Natural killer cell treated with Interleukin-12 subunit alpha and Interleukin-12 subunit beta and Interleukin-15 and Interleukin-18, amount 100 ng/mL, for 72 hours (primary cell): Measurements from ENCODE around the gene PILRA. TPM values are rescaled to one million over a fixed set of nuclear protein-coding genes. Genes with fewer than 3 reads are reported as not detected.
A peak's percentile ranks its signal among the peaks of the same experiment; 100 is the strongest.

Experiments used
- ATAC-seq, 2 donors: fragments of 150-1000 bp; cut with Tn5 transposase in 1 of 2; sonication (Bioruptor Pico), chemical (Tn5 transposase) in 1 of 2; 2 replicates each; pipeline ENCODE4 v1.10.0; 2021
- DNase-seq: peaks from one replicate; pipeline ENCODE4 v3.0.0; 2022; ENCODE audit warnings: low spot score
- H3K27ac Mint-ChIP-seq, 2 donors: 1 replicate in 1 of 2; 2 replicates in 1 of 2; pipeline ENCODE4 v1.8.0; 2022; ENCODE audit warnings: mixed read lengths in 2 of 2, mild to moderate bottlenecking in 1 of 2, moderate library complexity in 1 of 2
- H3K27me3 Mint-ChIP-seq, 2 donors: 1 replicate in 1 of 2; 2 replicates in 1 of 2; pipeline ENCODE4 v1.8.0; 2022; ENCODE audit warnings: mixed read lengths in 2 of 2
- H3K36me3 Mint-ChIP-seq: one replicate; pipeline ENCODE4 v1.8.0; 2022; ENCODE audit warnings: mixed read lengths
- H3K4me1 Mint-ChIP-seq, 2 donors: 1 replicate in 1 of 2; 2 replicates in 1 of 2; pipeline ENCODE4 v1.8.0; 2022; ENCODE audit warnings: low read depth in 2 of 2, mixed read lengths in 2 of 2, mild to moderate bottlenecking in 1 of 2
- H3K4me3 Mint-ChIP-seq: one replicate; pipeline ENCODE4 v1.8.0; 2022; ENCODE audit warnings: mixed read lengths
- H3K9me3 Mint-ChIP-seq: 2 replicates; pipeline ENCODE4 v1.8.0; 2022; ENCODE audit warnings: mixed read lengths
- total RNA-seq, 2 donors: library from RNA; stranded (reverse); gene quantifications; one replicate each; pipeline ENCODE4 v1.2.3, GENCODE V29; 2022

Gene PILRA
- total RNA-seq, 2 donors from 2014 or later, result 3.7 to 6.8 TPM

DNA sequence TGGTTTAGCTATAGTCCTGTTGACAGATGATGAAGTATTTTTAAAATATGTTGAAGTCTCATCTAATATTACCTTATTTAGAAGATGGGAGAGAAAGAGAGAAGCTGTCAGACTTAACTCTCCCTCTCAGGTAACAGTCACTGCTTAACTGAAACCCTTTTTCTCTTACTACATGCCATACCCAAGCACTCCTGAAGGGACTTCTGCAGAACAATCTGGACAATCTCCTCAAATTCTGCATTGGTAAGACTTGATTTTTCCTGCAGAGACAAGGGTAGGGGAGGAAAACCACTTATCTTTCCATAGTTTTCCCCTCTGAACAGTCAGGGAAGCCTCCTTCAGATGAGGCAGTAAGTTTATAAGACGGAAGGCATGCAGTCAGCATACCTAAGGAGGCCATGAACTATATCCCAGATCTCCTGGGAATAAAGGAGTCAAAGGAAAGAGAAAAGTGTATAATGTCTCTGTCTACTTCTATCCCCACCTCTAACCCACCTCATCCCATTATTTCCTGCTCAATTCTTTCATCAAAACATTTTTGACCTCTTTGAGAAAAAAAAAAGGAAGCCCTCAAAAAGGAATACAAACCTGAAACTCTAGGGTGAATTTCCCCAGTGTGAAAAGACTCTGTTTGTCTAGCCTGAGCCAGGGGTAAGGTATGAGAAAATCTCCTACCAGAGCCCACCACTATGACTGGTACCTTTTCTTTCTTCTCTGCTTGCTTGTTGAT lies 45.8 kb downstream of the PILRA start:
- no peak for DNase-seq

DNA sequence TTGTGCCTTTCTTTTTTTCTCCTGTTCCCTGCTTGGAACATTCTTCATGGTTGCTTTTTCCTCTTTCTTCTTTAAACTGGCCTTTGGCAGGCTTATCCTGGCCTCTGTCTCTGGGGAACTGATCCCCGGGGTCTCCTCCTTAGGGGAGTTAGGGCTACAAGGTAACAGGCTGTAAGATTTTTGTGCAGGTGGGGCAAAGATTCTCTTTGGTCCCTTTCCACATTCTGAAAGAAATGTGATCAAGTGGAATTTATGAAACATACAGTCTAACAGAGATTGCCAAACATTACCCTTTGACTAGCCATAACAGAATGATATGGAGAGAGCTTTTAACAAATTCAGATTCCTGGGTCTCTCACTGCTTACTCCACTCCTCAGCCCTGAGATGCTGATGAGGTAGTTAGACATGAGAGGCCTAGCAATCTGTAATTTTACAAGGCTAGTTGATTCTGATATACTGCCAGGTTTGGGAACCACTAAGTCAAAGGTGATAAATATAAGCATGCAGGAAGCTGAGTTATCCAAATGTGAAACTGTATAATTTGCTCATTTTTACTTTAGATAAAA lies 46.5 kb downstream of the PILRA start:
- Mint-ChIP-seq H3K9me3 (no peaks in the 10 kb centered on the region), H3K4me3 (no peak overlapping the region), H3K4me1 (peaks cover 12% of the 10 kb centered on the region in 2 donors), H3K27me3 (no peaks in the 10 kb centered on the region), H3K36me3 (no peaks in the 10 kb centered on the region), H3K27ac (peak overlapping the region in 1 of 2 donors; percentile 62)
- ATAC-seq (no peak), DNase-seq (no peak)

More for the DNA sequence above, 45.8 kb downstream of the PILRA start:
- Mint-ChIP-seq H3K27me3 (no peaks in the 10 kb centered on the region), H3K9me3 (no peaks in the 10 kb centered on the region), H3K4me3 (no peak overlapping the region), H3K4me1 (peaks cover 11 to 12% of the 10 kb centered on the region in 2 donors), H3K27ac (peak overlapping the region in 1 of 2 donors; percentile 62), H3K36me3 (no peaks in the 10 kb centered on the region)
- ATAC-seq, result no peak

DNA sequence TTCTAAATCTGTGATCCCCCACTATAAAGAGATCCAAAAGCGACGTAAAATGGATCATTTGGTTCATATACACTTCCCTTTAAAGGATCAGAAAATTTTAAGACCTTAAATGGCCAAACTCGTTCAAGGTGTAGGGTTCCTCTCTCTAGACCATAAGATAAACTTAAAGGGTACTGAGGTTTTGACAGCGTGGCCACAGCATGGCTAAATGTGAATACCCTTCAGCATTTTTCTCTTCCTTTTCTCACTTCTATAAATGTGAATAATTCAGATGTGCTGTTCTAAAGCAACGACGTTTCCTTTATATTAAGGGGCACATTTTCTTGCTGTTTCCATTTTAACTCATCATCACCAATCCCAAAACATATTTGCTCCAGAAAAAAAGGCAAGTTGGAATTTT lies 50.0 kb downstream of the PILRA start:
- peaks cover 17 to 22% of the 10 kb centered on the region in 2 donors for H3K4me1 Mint-ChIP-seq

DNA sequence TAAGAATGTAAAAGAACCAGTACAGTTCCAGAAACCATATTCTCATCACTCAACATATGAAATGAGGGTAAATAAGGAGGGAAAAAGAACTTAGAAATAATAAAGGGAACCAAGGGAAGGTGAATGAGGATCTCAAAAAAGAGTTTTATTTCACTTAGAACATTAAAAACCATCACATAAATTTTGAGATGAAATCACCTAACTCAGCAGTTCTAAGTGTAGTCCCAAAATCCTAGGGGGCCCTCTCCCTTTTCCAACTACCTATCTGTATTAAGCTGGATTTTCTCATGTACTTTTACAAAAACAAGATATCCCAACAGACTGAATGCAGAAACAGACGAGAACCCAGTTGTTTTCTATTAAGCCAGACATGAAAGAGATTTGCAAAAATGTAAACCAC lies 52.1 kb downstream of the PILRA start:
- ATAC-seq, result no peak
- H3K9me3 Mint-ChIP-seq, result no peaks in the 10 kb centered on the region
- no peak overlapping the region for H3K27ac Mint-ChIP-seq
- no peak for DNase-seq
- peaks cover 5% of the 10 kb centered on the region for H3K36me3 Mint-ChIP-seq
- H3K4me3 Mint-ChIP-seq, result no peak overlapping the region
- H3K4me1 Mint-ChIP-seq, result peaks cover 32 to 34% of the 10 kb centered on the region in 2 donors
- H3K27me3 Mint-ChIP-seq, result no peaks in the 10 kb centered on the region

More for the DNA sequence above, 50.0 kb downstream of the PILRA start:
- Mint-ChIP-seq H3K27ac (peak overlapping the region in 1 of 2 donors; percentile 60), H3K36me3 (no peaks in the 10 kb centered on the region), H3K4me3 (no peak overlapping the region), H3K27me3 (no peaks in the 10 kb centered on the region), H3K9me3 (no peaks in the 10 kb centered on the region)
- DNase-seq, result no peak
- no peak for ATAC-seq

DNA sequence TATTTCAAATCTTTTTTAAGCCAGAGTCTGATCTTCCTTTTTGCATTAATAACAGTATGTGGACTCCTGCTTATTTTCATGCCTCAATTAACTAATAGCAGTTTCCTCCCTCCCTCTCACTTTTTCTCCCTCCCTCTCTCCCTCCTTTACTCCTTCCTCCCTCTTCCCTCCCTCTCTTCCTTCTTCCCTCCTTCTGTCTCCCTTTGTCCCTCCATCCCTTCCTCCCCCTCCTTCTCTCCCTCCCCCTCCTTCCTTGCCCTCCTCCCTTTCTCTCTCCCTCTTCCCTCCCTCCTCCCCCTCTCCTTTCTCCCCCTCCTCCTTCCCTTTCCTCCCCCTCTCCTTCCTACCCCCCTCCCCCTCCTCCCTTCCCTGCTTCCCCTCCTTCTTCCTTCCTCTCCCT lies 53.2 kb downstream of the PILRA start:
- no peaks in the 10 kb centered on the region for H3K27me3 Mint-ChIP-seq
- peaks cover 36 to 39% of the 10 kb centered on the region in 2 donors for H3K4me1 Mint-ChIP-seq
- peak overlapping the region in 1 of 2 donors; percentile 38 for H3K27ac Mint-ChIP-seq
- no peaks in the 10 kb centered on the region for H3K9me3 Mint-ChIP-seq
- ATAC-seq (no peak), DNase-seq (no peak)
- no peak overlapping the region for H3K4me3 Mint-ChIP-seq
- peaks cover 5% of the 10 kb centered on the region for H3K36me3 Mint-ChIP-seq

DNA sequence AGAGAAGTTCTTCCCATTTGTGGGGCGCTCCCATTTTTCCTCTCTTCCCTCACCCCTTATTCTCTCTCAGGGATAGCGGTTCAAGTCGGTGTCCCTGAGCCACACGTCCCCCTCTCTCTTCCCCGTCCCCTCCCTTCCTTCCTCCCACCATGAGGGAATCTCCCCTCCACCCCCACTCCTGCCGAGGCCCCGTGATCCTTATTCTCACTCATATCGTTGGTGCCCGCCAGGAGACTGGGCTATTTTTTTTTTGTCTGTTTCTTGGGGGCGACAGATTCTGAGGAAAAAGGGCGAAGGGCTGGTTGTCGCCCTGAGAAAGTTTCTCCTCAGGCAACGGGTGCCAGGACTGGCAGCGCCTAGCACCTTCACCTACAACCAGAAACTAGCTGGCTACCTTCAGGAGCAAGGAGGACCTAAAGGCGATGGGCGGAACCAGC lies 54.5 kb downstream of the PILRA start:
- H3K9me3 Mint-ChIP-seq, result no peaks in the 10 kb centered on the region
- DNase-seq (no peak), ATAC-seq (no peak)
- no peaks in the 10 kb centered on the region for H3K27me3 Mint-ChIP-seq
- peaks cover 10% of the 10 kb centered on the region for H3K36me3 Mint-ChIP-seq
- H3K4me1 Mint-ChIP-seq, result peaks cover 45 to 50% of the 10 kb centered on the region in 2 donors
- H3K27ac Mint-ChIP-seq, result peak overlapping the region; percentile 99 to 100
- peak overlapping the region; percentile 97 for H3K4me3 Mint-ChIP-seq

DNA sequence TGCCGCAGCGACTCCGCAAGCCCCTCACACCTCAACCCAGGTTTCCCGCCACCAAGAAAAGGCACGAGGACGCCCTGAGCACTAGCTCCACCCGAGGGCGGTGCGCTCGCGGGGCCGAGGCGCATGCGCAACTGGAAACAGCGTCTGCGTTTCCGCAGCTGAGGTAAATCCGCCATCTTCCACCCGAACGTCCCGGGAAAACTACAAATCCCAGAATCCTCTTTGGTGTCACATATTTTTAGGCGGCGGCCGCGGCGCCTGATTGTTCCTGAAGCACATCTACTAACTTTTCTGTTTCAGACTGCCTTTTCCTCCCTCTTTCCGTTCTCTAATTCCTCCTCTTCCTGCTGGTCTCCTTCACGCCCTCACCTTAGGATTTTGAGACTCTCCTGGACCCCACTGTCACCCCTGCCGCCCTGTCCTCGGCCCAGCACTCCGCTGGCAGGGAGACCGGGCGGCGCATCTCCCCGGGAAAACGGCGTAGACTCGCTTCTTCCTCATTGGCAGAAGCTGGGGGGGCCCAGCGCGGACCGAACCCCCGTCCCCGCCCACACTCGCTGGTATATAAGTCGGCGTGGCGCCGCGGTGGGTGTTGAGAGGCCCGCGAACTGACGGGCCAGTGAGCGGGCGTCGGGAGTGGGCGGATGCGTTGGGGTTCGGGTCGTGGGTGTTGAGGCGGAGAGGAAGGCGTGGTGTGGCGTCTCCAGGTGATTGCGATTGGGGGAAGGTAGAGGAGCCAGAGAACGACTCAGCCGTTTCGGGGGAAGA lies 55.1 kb downstream of the PILRA start, which contains the start of gene ZCWPW1:
TSS of gene ZCWPW1 (minus strand) at position 505 of the 768 bp plus-strand sequence. CDS start 8,054 bp downstream, outside the sequence.
- Mint-ChIP-seq H3K9me3 (no peaks in the 10 kb centered on the region), H3K4me1 (peaks cover 39 to 46% of the 10 kb centered on the region in 2 donors), H3K36me3 (peaks cover 10% of the 10 kb centered on the region), H3K27me3 (no peaks in the 10 kb centered on the region), H3K27ac (peak within 1 kb of the TSS; percentile 99 to 100), H3K4me3 (peak within 1 kb of the TSS; percentile 97)
- peak; percentile 97 for DNase-seq
- ATAC-seq, result peak; percentile 76 to 79

DNA sequence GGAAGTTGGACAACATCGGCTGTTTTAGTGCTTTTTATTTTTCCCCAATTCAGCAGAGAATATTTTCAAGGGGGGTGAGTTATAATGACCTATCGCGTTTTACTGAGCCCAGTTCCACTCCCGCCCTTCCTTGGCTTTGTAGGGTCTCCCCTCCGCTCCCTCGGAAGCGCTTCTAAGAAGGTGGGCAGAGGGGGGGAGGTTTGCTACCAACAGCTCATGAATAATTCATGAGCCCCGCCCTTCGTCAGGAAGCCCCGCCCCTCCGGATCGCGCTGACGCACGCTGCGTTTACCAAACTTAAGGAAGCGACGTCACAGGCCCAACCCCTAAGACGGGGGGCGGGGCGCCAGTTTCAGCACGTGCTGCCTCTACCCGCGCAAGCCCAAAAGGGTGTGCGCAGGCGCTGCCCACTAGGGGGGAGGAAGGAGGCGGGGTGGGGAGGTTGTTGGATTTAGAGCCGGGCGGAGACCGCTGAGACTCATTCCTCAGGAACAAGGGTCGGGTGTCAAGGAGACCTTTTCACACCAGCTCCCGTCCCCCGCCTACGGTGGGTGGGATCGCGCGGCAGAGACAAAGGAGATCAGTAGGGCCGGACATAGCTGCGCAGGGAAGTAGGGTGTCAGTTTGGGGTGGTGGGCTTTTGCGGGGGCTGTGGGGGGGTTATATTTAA lies 55.8 kb downstream of the PILRA start:
- Mint-ChIP-seq H3K27me3 (no peaks in the 10 kb centered on the region), H3K4me3 (peak overlapping the region; percentile 97), H3K36me3 (peaks cover 10% of the 10 kb centered on the region), H3K4me1 (peaks cover 44 to 46% of the 10 kb centered on the region in 2 donors), H3K9me3 (no peaks in the 10 kb centered on the region), H3K27ac (peak overlapping the region; percentile 99 to 100)
- DNase-seq (peak; percentile 100), ATAC-seq (peak; percentile 79 to 83)

DNA sequence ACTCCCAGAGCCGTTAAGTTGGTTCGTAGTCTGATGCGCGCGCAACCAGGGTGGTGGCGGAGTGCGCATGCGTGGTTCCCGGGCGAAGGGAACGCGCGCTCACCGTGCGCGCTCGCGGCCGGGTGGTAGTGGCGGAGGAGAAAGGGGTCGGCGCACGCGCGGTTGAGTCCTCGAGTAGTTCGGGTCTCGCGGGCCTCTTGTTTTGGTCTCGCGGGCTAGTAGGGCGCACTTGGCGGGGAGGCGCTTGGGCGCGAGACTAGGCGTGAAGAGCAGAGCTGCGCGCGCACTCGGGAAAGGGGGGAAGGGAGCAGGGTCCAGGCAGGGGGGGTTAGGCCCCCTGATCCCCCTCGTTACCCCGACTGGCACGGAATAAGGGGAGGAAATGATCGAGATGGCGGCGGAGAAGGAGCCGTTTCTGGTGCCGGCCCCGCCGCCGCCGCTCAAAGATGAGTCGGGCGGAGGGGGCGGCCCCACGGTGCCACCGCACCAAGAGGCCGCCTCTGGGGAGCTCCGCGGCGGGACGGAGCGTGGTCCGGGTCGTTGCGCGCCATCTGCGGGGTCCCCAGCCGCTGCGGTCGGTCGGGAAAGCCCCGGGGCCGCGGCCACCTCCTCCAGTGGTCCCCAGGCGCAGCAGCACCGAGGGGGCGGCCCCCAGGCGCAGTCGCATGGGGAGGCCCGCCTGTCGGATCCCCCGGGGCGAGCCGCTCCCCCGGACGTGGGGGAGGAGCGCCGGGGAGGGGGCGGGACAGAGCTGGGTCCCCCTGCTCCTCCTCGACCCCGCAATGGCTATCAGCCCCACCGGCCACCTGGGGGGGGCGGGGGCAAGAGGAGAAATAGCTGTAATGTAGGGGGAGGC lies 56.6 kb downstream of the PILRA start, which contains the start of gene MEPCE:
TSS of gene MEPCE (plus strand) at position 195 of the 856 bp plus-strand sequence. CDS start at position 383, 188 bp downstream.
- H3K27ac Mint-ChIP-seq, result peak within 1 kb of the TSS; percentile 99 to 100
- H3K36me3 Mint-ChIP-seq, result peaks cover 15% of the 10 kb centered on the region
- H3K4me1 Mint-ChIP-seq, result peaks cover 50 to 51% of the 10 kb centered on the region in 2 donors
- H3K27me3 Mint-ChIP-seq, result no peaks in the 10 kb centered on the region
- ATAC-seq (peak; percentile 63 to 72), DNase-seq (peak; percentile 96)
- no peaks in the 10 kb centered on the region for H3K9me3 Mint-ChIP-seq
- peak within 1 kb of the TSS; percentile 97 for H3K4me3 Mint-ChIP-seq

DNA sequence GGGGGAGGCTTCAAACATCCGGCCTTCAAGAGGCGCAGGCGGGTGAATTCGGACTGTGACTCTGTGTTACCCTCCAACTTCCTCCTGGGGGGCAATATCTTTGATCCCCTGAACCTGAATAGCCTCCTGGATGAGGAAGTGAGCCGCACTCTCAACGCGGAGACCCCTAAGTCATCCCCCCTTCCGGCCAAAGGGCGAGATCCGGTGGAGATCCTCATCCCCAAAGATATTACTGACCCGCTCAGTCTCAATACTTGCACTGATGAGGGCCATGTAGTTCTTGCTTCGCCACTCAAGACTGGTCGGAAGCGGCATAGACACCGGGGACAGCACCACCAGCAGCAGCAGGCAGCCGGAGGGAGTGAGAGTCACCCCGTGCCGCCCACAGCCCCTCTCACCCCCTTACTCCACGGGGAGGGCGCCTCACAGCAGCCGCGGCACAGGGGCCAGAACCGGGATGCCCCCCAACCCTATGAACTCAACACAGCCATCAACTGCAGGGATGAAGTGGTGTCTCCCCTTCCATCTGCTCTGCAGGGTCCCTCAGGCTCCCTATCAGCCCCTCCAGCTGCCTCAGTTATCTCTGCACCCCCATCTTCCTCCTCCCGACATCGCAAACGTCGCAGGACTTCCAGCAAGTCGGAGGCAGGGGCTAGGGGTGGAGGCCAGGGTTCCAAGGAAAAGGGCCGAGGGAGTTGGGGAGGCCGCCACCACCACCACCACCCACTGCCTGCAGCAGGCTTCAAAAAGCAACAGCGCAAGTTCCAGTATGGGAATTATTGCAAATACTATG lies 57.4 kb downstream of the PILRA start:
- Mint-ChIP-seq H3K27ac (peak overlapping the region; percentile 91 to 100), H3K27me3 (no peaks in the 10 kb centered on the region), H3K4me3 (peak overlapping the region; percentile 86), H3K36me3 (peaks cover 19% of the 10 kb centered on the region), H3K4me1 (peaks cover 55 to 56% of the 10 kb centered on the region in 2 donors), H3K9me3 (no peaks in the 10 kb centered on the region)
- DNase-seq (peak; percentile 70), ATAC-seq (peak in 1 of 2 donors; percentile 1)

DNA sequence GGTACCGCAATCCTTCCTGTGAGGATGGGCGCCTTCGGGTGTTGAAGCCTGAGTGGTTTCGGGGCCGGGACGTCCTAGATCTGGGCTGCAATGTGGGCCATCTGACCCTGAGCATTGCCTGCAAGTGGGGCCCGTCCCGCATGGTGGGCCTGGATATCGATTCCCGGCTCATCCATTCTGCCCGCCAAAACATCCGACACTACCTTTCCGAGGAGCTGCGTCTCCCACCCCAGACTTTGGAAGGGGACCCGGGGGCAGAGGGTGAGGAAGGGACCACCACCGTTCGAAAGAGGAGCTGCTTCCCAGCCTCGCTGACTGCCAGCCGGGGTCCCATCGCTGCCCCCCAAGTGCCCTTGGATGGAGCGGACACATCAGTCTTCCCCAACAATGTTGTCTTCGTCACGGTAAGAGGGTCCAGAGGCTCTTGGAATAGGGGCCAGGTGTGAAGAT lies 58.0 kb downstream of the PILRA start:
- DNase-seq (no peak), ATAC-seq (no peak)
- Mint-ChIP-seq H3K27ac (peak overlapping the region; percentile 91 to 100), H3K4me1 (peaks cover 53 to 56% of the 10 kb centered on the region in 2 donors), H3K9me3 (no peaks in the 10 kb centered on the region), H3K4me3 (peak overlapping the region; percentile 86), H3K36me3 (peaks cover 19% of the 10 kb centered on the region), H3K27me3 (no peaks in the 10 kb centered on the region)

DNA sequence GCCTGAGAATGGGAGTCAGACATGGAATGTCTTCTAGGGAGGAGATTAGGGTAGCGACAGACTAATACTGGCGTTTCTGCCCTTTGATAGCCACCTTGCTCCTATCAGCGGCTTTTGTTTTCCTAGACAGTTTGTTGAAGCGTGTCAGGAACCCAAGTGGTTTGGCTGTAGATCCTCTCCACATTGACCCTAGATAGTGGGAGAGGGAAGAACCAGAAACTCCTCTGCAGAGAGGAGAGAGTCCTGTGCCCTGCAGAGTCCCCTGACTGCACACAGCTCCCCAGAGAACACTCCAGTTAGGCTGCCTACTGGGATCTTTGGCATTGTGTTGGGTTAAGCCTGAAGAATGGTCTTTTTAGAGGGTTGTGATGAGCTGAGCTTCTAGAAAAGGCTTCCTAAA lies 58.8 kb downstream of the PILRA start:
- Mint-ChIP-seq H3K4me1 (peaks cover 53 to 56% of the 10 kb centered on the region in 2 donors), H3K27me3 (no peaks in the 10 kb centered on the region), H3K4me3 (peak overlapping the region; percentile 52), H3K36me3 (peaks cover 19% of the 10 kb centered on the region), H3K27ac (peak overlapping the region; percentile 91 to 100), H3K9me3 (no peaks in the 10 kb centered on the region)
- ATAC-seq (no peak), DNase-seq (no peak)
